HG03139 (cell line): ENCODE results near the gene TRABD2B.

ENCODE experiments used
- ATAC-seq: cut with Tn5 transposase; IDR thresholded peaks from one replicate; pipeline ENCODE4 v1.9.1; 2021; ENCODE audit not compliant: unreplicated experiment

TRABD2B gene

DNA sequence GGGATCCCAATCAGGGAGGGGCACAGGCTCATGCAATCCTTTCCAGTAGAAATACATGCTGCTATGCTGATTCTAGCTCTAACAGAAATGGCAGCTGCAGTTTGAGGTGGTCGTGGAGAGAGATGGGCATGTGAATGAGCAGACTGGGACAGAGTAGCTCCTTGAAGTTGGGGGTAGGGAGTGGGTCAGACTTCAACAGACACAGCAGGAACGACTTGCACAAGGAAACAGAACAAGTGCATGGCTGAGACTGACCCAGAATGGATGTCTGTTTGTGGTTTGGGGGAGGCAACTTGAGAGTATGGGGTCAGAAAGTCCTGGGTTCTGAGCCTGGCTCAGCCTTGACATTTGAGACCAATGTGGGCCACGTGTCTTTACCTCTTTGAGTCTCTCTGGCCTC lies 25.1 kb upstream of the TRABD2B start:
- ATAC-seq: no peak

GRCh38 chr1:48021792-48022191 lies 24.6 kb upstream of the TRABD2B start:
- ATAC-seq: no peak

DNA sequence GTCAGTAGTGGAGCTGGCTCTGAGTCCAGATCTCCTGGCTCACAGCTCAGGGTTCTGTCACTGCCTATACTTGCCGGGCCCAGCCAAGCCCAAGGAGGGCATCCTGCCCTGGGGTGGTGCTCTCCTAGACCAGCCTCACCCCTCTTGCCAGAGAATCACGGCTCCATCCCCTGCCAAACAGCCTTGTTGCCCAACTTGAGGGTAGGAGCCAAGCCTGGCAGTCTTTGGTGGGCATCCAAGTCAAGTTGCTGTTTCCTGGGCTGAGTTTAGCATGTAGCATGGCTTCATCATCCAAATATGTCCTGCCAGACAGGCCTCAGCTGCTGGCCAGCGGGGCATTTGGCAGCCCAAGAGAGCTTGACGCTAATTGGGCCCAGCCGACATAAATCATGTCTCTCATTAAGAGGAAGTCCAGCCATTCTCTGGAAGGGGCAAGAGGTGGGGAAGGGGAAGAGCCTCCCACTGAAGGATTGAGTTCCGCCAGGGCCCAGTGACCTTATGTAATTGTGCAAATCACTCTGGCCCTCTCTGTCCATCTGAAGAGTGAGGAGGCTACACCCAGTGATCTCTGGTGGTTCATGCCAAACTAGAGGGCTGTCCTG lies 22.6 kb upstream of the TRABD2B start:
- no peak for ATAC-seq

GRCh38 chr1:48018799-48019198 lies 21.6 kb upstream of the TRABD2B start:
- ATAC-seq: no peak

- ATAC-seq: no peak
Observed at GRCh38 chr1:48017716-48018115, 20.5 kb upstream of the TRABD2B start.

GRCh38 chr1:48016515-48016914 lies 19.3 kb upstream of the TRABD2B start:
- ATAC-seq: no peak

GRCh38 chr1:48013270-48013669 lies 16.1 kb upstream of the TRABD2B start:
- no peak for ATAC-seq

DNA sequence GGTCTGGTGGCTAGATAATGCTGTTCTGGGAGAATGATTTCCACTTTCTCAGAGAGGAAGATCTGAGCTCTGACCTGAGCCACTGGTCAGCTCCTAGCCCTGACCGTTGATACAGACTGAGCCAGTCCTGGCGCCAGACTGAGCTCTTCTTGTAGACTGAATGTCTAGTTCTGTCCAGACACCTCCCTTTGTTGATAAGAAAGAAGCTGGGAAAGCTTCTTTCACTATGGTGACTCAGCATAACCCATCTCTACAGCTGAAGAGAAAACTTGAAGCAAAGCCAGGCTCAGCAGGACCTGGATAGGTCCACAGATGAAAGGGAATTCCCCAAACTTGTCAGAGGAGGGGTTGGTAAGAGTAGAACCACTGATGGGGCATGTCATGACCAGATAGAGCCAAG lies 9.9 kb upstream of the TRABD2B start:
- no peak for ATAC-seq

- no peak for ATAC-seq
Observed at GRCh38 chr1:48006264-48006663, 9.1 kb upstream of the TRABD2B start.

DNA sequence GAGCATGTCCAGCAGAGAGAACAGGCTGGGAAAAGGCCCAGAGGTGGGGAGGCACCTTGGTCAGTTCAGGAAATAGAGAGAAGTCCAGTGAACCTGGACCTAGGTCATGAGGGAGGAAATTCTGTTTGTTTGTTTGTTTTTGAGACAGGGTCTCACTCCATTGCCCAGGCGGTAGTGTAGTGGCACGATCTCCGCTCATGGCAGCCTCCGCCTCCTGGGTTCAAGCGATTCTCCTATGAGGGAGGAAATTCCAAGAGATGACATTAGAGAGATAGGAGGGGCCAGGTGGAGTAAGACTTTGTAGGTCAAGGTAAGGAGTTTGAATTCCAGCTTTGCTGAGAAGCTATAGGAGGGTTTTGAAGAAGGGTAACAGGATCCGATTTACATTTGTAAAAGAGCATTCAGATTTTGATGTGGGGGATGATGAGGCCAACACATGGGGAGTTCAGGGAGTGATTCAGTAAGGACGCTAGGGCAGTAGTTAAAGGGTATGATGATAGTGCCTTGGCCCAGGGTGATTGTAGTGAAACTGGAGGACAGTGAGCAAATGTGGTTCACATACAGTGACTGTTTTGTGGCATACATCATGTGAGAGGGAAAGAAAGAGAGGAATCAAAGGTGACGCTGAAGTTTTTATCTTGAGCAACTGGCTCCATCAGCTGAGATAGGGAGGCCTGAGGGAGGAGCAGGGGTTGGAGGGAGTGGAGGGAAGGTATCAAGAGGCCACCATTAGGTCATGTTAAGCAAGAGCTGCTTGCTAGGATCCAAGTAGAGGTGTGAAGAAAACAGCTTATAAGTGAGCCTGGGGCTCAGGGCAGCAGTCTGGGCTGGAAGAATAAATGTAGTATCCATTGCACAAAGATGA lies 8.3 kb upstream of the TRABD2B start:
- no peak for ATAC-seq

DNA sequence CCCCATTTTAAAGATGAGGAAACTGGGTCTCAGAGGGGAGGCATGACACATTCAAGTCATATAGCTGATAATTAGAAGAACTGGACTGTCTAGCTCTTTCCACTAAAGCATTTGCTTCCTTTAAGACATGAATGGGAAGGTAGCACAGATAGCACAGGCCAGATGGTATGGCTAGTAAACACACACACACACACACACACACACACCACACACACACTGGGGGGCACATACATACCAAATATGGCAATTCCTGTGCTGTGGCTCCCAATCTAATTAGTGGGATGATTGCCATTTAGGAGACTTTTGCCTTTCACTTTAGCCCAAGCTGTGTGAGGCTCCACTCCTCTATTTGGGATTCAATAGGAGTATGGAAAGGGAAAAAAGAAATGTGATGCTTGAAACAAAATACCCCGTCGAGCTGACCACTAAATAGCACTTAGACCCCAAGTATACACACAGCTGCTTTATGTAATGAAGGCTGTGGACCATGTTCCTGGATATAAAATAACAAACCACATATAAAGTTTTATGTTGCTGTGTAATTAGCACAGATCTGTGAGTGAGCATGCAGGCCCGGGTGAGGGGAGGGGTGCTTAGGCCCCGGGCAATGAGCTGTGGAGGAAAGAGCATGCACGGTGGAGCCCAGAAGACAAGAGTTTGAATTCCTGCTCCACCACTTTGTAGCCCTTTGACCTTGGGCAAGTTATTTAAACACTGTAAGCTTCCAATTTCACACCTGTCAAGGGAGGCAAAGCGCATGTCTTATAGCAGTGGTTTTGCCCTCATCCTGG lies 6.8 kb upstream of the TRABD2B start:
- ATAC-seq: no peak

DNA sequence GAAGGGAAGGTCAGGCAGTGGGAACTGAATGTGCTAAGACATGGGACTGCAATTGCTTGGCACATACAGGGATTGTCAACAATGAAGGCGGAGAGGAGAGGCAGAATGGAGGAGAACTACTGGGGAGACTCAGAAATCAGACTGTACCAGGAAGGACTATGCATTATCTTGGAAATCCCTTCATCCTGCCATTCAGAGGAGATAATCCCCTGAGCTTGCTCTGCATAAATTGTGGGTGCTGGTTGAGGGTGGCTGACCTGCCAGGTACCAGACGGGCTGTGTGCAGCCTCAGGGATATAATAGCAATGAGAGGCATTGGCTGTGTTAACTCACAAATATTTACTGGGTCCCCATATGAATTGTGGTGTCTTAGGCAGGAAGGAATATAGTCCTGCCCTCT lies 5.0 kb upstream of the TRABD2B start:
- no peak for ATAC-seq

DNA sequence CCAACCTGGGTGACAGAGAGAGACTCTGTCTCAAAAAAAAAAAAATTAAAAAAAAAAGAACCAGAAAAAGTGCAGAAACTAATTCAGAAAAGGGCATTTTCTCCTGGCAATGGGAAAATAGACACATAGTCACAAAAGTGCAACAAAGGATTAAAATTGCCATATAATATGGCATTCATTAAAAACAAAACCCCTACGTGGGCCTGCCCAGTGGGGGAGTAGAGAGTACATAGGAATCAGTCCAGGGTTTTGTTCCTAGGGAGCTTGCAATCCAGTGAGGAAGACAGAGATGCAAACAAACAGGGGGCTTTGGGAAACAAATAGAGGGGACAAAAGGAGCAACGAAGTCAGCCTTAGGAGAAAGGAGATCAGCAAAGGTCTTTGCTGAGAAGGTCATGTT lies 4.5 kb upstream of the TRABD2B start:
- no peak for ATAC-seq

GRCh38 chr1:48000883-48001282 lies 3.7 kb upstream of the TRABD2B start:
- ATAC-seq: no peak

DNA sequence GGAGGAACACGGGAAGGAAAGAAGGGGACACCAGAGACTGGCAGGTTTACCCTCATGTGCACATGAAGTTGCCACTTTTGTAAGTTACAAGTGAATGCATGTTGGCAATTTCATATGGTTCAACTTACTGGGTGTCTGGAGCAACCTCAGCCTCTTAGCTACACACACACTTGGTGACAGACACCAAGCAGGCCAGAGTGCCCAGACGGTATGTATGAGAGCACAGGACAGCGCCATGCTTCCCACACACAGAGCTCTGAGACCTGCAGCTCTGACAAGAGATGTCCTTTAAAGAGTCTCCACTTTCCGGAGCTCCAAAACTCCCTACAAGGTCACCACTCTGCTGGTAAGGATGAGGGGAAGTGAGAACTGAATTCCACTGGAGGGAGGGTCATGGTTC lies 1.9 kb upstream of the TRABD2B start:
- no peak for ATAC-seq

- ATAC-seq: no peak
Observed at GRCh38 chr1:47998396-47998990, 1.3 kb upstream of the TRABD2B start.

- no peak for ATAC-seq
Observed at GRCh38 chr1:47996406-47997226, 569 bp downstream of the TRABD2B start.

DNA sequence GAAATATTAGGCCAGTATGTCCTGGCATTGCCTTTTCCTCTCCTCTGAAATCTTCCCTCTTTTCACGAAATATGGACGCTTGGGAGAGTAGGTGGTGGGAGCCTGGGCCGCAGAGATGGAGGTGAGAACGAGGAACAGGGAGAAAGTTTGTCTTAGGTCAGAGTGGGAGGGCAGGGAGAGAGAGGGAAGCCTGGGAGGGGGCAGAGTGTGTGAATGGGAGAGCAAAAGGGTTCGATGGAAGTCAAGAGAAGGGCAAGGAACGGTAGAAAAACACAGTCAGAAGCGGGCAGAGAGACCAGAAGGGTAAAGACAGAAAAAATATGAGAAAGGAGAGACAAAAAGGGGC lies 1.2 kb downstream of the TRABD2B start:
- no peak for ATAC-seq

DNA sequence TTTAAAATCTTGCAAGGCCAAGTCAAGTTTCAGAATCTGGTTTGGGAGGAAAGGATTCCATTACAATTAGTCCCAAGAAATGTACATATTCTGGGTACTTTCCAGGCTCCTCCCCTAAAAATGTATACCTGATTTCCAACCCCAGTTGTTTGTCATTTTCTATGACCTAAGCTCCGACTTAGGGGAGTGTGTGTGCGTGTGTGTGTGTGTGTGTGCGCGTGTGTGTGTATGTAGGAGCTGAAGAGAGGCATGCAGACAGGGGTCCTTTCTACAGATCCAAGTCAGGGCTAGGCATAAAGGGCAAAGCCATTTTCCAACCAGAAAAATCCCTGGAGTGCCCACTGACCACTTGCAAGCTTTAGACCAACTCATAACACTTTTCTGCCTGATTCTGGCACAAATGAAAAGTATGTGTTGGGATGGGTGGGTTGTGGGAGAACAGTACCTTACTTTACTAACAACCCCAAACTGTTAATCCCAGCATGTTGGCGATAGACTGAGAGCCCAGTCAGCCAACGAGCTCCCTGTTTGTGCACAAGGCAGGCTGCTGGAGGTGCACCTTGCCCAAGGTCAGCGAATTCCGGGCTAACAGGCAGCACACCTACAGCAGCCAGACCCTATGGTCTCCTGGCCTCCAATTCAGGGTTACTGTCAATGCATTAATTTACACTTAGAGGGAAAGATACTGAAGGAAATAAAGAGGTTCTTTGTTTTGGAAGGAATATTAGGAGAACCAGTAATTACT lies 1.7 kb downstream of the TRABD2B start:
- ATAC-seq: no peak
